Naive thymus-derived CD8-positive, alpha-beta T cell (primary cell): ENCODE measurements around the gene CCDC30. TPM values are rescaled to one million over a fixed set of nuclear protein-coding genes. Genes with fewer than 3 reads are reported as not detected.

Experiments used
- ATAC-seq, 2 donors: fragments of 150-1000 bp; cut with Tn5 transposase in 1 of 2; sonication (Bioruptor Pico), chemical (Tn5 transposase) in 1 of 2; 1 replicate in 1 of 2; 2 replicates in 1 of 2; pipeline ENCODE4 v1.10.0; 2021; ENCODE audit warnings: mild to moderate bottlenecking in 2 of 2, moderate library complexity in 2 of 2
- POLR2A ChIA-PET: fragments of 350-600 bp; sonication (Branson Sonifier 250); formaldehyde crosslinking; loops from one replicate; lab custom pipeline; 2021; ENCODE audit warnings: antibody characterized with exemption; lab: Charles Lee
- DNase-seq, 10 donors: peaks; one replicate each; pipeline versions ENCODE4 v3.0.0 to v3.0.0-alpha.2; 2020 to 2022
- H3K27ac Mint-ChIP-seq, 10 donors: one replicate each; pipeline ENCODE4 v1.8.0; 2020 to 2022; ENCODE audit warnings: mild to moderate bottlenecking in 10 of 10, mixed read lengths in 10 of 10, moderate library complexity in 4 of 10, inconsistent platforms in 1 of 10
- H3K27me3 Mint-ChIP-seq, 5 donors: one replicate each; pipeline ENCODE4 v1.8.0; 2021 to 2022; ENCODE audit warnings: mixed read lengths in 5 of 5
- H3K36me3 Mint-ChIP-seq, 3 donors: one replicate each; pipeline ENCODE4 v1.8.0; 2020 to 2022; ENCODE audit warnings: mixed read lengths in 3 of 3, mild to moderate bottlenecking in 2 of 3, inconsistent platforms in 1 of 3
- H3K4me1 Mint-ChIP-seq, 4 donors: one replicate each; pipeline ENCODE4 v1.8.0; 2021 to 2022; ENCODE audit warnings: mixed read lengths in 4 of 4
- H3K4me3 Mint-ChIP-seq, 10 donors: one replicate each; pipeline ENCODE4 v1.8.0; 2020 to 2022; ENCODE audit warnings: mild to moderate bottlenecking in 10 of 10, mixed read lengths in 10 of 10, moderate library complexity in 6 of 10, inconsistent platforms in 1 of 10
- H3K9me3 Mint-ChIP-seq, 9 donors: one replicate each; pipeline ENCODE4 v1.8.0; 2020 to 2022; ENCODE audit warnings: mixed read lengths in 9 of 9, mild to moderate bottlenecking in 3 of 9, inconsistent platforms in 1 of 9, moderate library complexity in 1 of 9
- polyA plus RNA-seq, 3 donors: library from polyadenylated mRNA; unstranded; fragments of 300-500 nt; fragmentation: Illumina TruSeq; gene quantifications; one replicate each; pipeline ENCODE4 v1.2.3, GENCODE V29; 2021
- total RNA-seq, 8 experiments: library from RNA in 2 of 8; stranded (reverse) in 2 of 8; gene quantifications; one replicate each; pipeline ENCODE4 v1.2.3 and lab custom pipeline; 2021 to 2026

CCDC30 gene
- total and polyA plus RNA-seq, 5 experiments from 2014 or later = 0.55 to 5.5 (median 0.84) TPM

- H3K4me3 Mint-ChIP-seq = no peak overlapping the region
- no peak for ATAC-seq
- peaks cover 0 to 2% (median 0%) of the 10 kb centered on the region in 5 donors for H3K27me3 Mint-ChIP-seq
- DNase-seq = no peak
- POLR2A ChIA-PET = no interaction called here
- no peaks in the 10 kb centered on the region for H3K4me1 Mint-ChIP-seq
- H3K36me3 Mint-ChIP-seq = no peaks in the 10 kb centered on the region
- H3K27ac Mint-ChIP-seq = no peak overlapping the region
- no peaks in the 10 kb centered on the region for H3K9me3 Mint-ChIP-seq
These were observed 33.5 kb upstream of the CCDC30 start for GRCh38 chr1:42429603-42430002.

- H3K4me3 Mint-ChIP-seq = no peak overlapping the region
- no peak overlapping the region for H3K27ac Mint-ChIP-seq
- no peak for DNase-seq
- H3K36me3 Mint-ChIP-seq = peaks cover 0 to 3% (median 2%) of the 10 kb centered on the region in 3 donors
- POLR2A ChIA-PET = no interaction called here
- no peak for ATAC-seq
- no peaks in the 10 kb centered on the region for H3K9me3 Mint-ChIP-seq
- no peaks in the 10 kb centered on the region for H3K27me3 Mint-ChIP-seq
- H3K4me1 Mint-ChIP-seq = no peaks in the 10 kb centered on the region
These were observed 32.6 kb upstream of the CCDC30 start for GRCh38 chr1:42430286-42431135.

GRCh38 chr1:42431514-42431913, 31.6 kb upstream of the CCDC30 start:
- Mint-ChIP-seq H3K9me3 (no peaks in the 10 kb centered on the region), H3K27ac (no peak overlapping the region), H3K4me3 (no peak overlapping the region), H3K36me3 (peaks cover 0 to 3% (median 2%) of the 10 kb centered on the region in 3 donors), H3K4me1 (no peaks in the 10 kb centered on the region), H3K27me3 (no peaks in the 10 kb centered on the region)
- DNase-seq (no peak), ATAC-seq (no peak)
- POLR2A ChIA-PET = no interaction called here

DNA sequence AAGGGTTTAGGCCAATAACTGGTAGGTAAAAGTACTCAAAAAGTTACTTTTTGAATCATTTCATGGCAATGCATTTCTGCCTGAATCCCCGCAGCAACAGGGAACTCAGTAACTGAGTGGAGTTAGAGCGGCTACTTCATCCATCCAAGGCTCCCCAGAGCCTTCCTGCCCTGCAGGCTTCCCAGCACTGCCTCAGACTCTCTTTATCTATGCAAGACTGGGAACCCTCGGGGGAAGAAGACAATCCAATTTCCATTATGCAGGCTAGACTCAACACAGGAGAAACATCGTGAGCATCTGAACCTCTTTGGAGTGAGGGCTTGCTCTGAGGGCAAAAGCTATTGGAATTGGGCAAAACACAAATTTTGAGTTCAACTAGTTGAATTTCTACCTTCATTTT, 30.4 kb upstream of the CCDC30 start:
- no peaks in the 10 kb centered on the region for H3K4me1 Mint-ChIP-seq
- no peaks in the 10 kb centered on the region for H3K27me3 Mint-ChIP-seq
- H3K36me3 Mint-ChIP-seq = peaks cover 0 to 3% (median 2%) of the 10 kb centered on the region in 3 donors
- DNase-seq = no peak
- ATAC-seq = no peak
- H3K4me3 Mint-ChIP-seq = no peak overlapping the region
- no peak overlapping the region for H3K27ac Mint-ChIP-seq
- H3K9me3 Mint-ChIP-seq = no peaks in the 10 kb centered on the region
- POLR2A ChIA-PET = no interaction called here

GRCh38 chr1:42433369-42433768, 29.7 kb upstream of the CCDC30 start:
- DNase-seq (no peak), ATAC-seq (no peak)
- no peaks in the 10 kb centered on the region for H3K4me1 Mint-ChIP-seq
- H3K36me3 Mint-ChIP-seq = peaks cover 0 to 3% (median 2%) of the 10 kb centered on the region in 3 donors
- H3K27ac Mint-ChIP-seq = no peak overlapping the region
- no peaks in the 10 kb centered on the region for H3K9me3 Mint-ChIP-seq
- no peaks in the 10 kb centered on the region for H3K27me3 Mint-ChIP-seq
- H3K4me3 Mint-ChIP-seq = no peak overlapping the region
- POLR2A ChIA-PET = no interaction called here

DNA sequence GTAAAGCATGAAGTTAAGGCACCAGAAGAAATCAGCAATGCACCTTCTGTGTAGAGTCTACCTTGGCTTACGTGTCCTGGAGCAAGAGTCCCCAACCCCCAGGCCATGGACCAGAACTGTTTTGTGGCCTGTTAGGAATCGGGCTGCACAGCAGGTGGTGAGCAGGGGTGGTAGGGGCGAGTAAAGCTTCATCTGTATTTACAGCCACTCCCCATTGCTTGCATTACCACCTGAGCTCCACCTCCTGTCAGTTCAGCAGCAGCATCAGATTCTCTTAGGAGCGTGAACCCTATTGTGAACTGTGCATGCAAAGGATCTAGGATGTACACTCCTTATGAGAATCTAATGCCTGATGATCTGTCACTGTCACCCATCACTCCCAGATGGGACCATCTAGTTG, 28.7 kb upstream of the CCDC30 start:
- Mint-ChIP-seq H3K36me3 (peaks cover 0 to 3% (median 2%) of the 10 kb centered on the region in 3 donors), H3K4me3 (no peak overlapping the region), H3K9me3 (no peaks in the 10 kb centered on the region), H3K27ac (no peak overlapping the region), H3K4me1 (no peaks in the 10 kb centered on the region), H3K27me3 (no peaks in the 10 kb centered on the region)
- POLR2A ChIA-PET = interaction anchor here (1.3 kb wide), 1 partner anchor 29 kb away, joined by 3 read pairs; no protein-coding TSS in a partner anchor
- ATAC-seq (no peak), DNase-seq (no peak)

GRCh38 chr1:42439940-42440339, 23.1 kb upstream of the CCDC30 start:
- POLR2A ChIA-PET = no interaction called here
- no peaks in the 10 kb centered on the region for H3K4me1 Mint-ChIP-seq
- no peaks in the 10 kb centered on the region for H3K27me3 Mint-ChIP-seq
- no peaks in the 10 kb centered on the region for H3K9me3 Mint-ChIP-seq
- DNase-seq (no peak), ATAC-seq (no peak)
- no peak overlapping the region for H3K4me3 Mint-ChIP-seq
- no peak overlapping the region for H3K27ac Mint-ChIP-seq
- peaks cover 0 to 3% (median 2%) of the 10 kb centered on the region in 3 donors for H3K36me3 Mint-ChIP-seq

DNA sequence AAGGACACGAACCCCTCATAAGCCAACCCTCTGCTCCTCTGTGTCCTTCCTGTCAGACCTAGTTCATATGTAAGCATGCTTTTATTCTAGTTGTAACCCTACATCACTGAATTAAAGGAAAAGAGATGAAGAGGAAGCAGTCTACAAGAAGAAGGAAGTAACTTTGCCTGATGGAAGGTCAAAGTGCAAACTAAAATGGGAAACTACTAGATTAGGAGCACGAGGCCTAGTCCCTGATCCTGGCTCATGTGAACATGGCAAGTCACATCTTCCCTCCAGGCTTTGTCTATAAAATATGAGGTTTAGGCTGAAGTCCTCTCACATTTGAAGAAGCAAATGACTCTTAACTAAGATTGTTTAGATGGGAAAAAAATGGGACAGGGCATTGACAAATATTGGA, 20.4 kb upstream of the CCDC30 start:
- no peak for DNase-seq
- no peak for ATAC-seq
- H3K27me3 Mint-ChIP-seq = no peaks in the 10 kb centered on the region
- H3K4me1 Mint-ChIP-seq = no peaks in the 10 kb centered on the region
- H3K27ac Mint-ChIP-seq = no peak overlapping the region
- H3K9me3 Mint-ChIP-seq = no peaks in the 10 kb centered on the region
- POLR2A ChIA-PET = no interaction called here
- H3K36me3 Mint-ChIP-seq = no peaks in the 10 kb centered on the region
- no peak overlapping the region for H3K4me3 Mint-ChIP-seq

DNA sequence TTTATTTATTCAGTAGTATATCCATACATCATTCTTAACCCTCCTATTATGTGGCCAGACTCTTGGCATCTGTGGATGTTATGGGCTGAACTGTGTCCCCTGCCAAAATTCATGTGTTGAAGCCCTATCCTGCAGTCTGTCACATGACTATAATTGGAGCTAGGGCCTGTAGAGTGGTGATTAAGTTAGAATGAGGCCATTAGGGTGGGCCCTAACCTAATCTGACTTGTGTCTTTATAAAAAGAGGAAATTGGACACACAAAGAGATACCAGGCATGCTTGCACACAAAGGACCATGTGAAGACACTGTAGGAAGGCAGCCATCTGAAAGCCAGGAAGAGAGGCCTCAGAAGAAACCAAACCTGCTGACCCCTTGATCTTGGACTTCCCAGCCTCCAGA, 13.8 kb upstream of the CCDC30 start:
- POLR2A ChIA-PET = no interaction called here
- no peak overlapping the region for H3K27ac Mint-ChIP-seq
- H3K4me3 Mint-ChIP-seq = no peak overlapping the region
- DNase-seq = no peak
- no peak for ATAC-seq
- no peaks in the 10 kb centered on the region for H3K4me1 Mint-ChIP-seq
- H3K9me3 Mint-ChIP-seq = no peaks in the 10 kb centered on the region
- no peaks in the 10 kb centered on the region for H3K27me3 Mint-ChIP-seq
- no peaks in the 10 kb centered on the region for H3K36me3 Mint-ChIP-seq

DNA sequence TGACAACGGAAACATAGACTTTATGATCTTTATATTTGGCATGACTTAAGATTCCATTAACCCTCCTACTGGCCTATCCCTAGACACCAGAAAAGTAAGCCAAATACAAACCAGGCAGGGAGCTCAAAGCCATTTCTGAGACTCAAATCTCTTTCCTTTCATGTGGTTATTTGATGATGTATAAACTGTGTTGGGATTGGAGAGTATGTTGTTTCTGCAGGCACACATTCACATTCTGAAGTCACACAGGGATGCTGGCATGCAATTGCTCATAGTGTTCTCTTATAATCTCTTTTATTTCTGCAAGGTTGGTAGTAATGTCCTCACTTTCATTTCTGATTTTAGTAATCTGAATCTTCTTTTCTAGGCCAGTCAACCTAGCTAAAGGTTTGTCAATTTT, 13.0 kb upstream of the CCDC30 start:
- ATAC-seq (no peak), DNase-seq (no peak)
- POLR2A ChIA-PET = no interaction called here
- Mint-ChIP-seq H3K27me3 (no peaks in the 10 kb centered on the region), H3K27ac (peak overlapping the region in 1 of 10 donors; percentile 10), H3K4me3 (no peak overlapping the region), H3K9me3 (no peaks in the 10 kb centered on the region), H3K4me1 (peaks cover 0 to 2% (median 2%) of the 10 kb centered on the region in 4 donors), H3K36me3 (no peaks in the 10 kb centered on the region)

GRCh38 chr1:42453386-42453785, 9.7 kb upstream of the CCDC30 start:
- H3K27me3 Mint-ChIP-seq = peaks cover 0 to 1% (median 0%) of the 10 kb centered on the region in 5 donors
- peak overlapping the region in 1 of 10 donors; percentile 4 for H3K4me3 Mint-ChIP-seq
- peaks cover 0 to 2% (median 0%) of the 10 kb centered on the region in 9 donors for H3K9me3 Mint-ChIP-seq
- H3K4me1 Mint-ChIP-seq = peaks cover 17 to 28% (median 27%) of the 10 kb centered on the region in 4 donors
- H3K27ac Mint-ChIP-seq = peak overlapping the region in 1 of 10 donors; percentile 83
- POLR2A ChIA-PET = no interaction called here
- ATAC-seq (no peak), DNase-seq (no peak)
- H3K36me3 Mint-ChIP-seq = peaks cover 0 to 14% (median 2%) of the 10 kb centered on the region in 3 donors

- ATAC-seq (no peak), DNase-seq (no peak)
- Mint-ChIP-seq H3K4me3 (peak overlapping the region in 4 of 10 donors; percentile 33 to 74 (median 45)), H3K36me3 (peaks cover 0 to 24% (median 2%) of the 10 kb centered on the region in 3 donors), H3K27me3 (peaks cover 0 to 1% (median 0%) of the 10 kb centered on the region in 5 donors), H3K27ac (peak overlapping the region in 8 of 10 donors; percentile 6 to 99 (median 74)), H3K9me3 (peaks cover 0 to 2% (median 0%) of the 10 kb centered on the region in 9 donors), H3K4me1 (peaks cover 18 to 35% (median 34%) of the 10 kb centered on the region in 4 donors)
- POLR2A ChIA-PET = interaction anchor here (0.7 kb wide), 1 partner anchor 43 kb away, joined by 3 read pairs; no protein-coding TSS in a partner anchor
These were observed 8.7 kb upstream of the CCDC30 start for GRCh38 chr1:42454403-42454802.
